IPS-18a (cell line): ENCODE data around the gene CDC73.
"Not testable (repeated sequence)": the region's sequence is repeated elsewhere in the genome, so short reads cannot be mapped to it uniquely, and the experiment has no call there.

Experiments
- H3K27ac ChIP-seq: one replicate; pipeline ENCODE4 v1.5.1; 2013; ENCODE audit warnings: low read length
- H3K27me3 ChIP-seq: one replicate; pipeline ENCODE4 v1.6.1; 2013; ENCODE audit warnings: mild to moderate bottlenecking, low read length; ENCODE audit not compliant: control insufficient read depth, insufficient read depth
- H3K36me3 ChIP-seq: one replicate; pipeline ENCODE4 v1.6.1; 2013; ENCODE audit warnings: low read depth, low read length; ENCODE audit not compliant: control insufficient read depth
- H3K4me1 ChIP-seq: one replicate; pipeline ENCODE4 v1.6.1; 2013; ENCODE audit warnings: low read depth, low read length; ENCODE audit not compliant: control insufficient read depth
- H3K4me3 ChIP-seq: one replicate; pipeline ENCODE4 v1.5.1; 2013; ENCODE audit warnings: low read length
- H3K9ac ChIP-seq: one replicate; pipeline ENCODE4 v1.6.1; 2013; ENCODE audit warnings: mild to moderate bottlenecking, low read length, moderate library complexity
- H3K9me3 ChIP-seq: one replicate; pipeline ENCODE4 v1.6.1; 2013; ENCODE audit warnings: low read depth, low read length; ENCODE audit not compliant: control insufficient read depth

The CDC73 gene

GRCh38 chr1:193115629-193116227 is 6.1 kb upstream of the CDC73 start:
- Histone ChIP-seq H3K27me3 (peaks cover 6% of the 10 kb centered on the region), H3K36me3 (no peaks in the 10 kb centered on the region), H3K9me3 (no peaks in the 10 kb centered on the region), H3K4me1 (peaks cover 13% of the 10 kb centered on the region), H3K4me3 (no peak overlapping the region), H3K27ac (no peak overlapping the region), H3K9ac (no peak overlapping the region)

- H3K27ac ChIP-seq, H3K9ac ChIP-seq, H3K4me3 ChIP-seq, H3K9me3 ChIP-seq, H3K36me3 ChIP-seq: not testable (repeated sequence)
- Histone ChIP-seq H3K27me3 (peaks cover 11% of the 10 kb centered on the region), H3K4me1 (peaks cover 18% of the 10 kb centered on the region)
Observed at GRCh38 chr1:193117167-193117566, 4.7 kb upstream of the CDC73 start.

- Histone ChIP-seq H3K4me3 (no peak overlapping the region), H3K27ac (no peak overlapping the region), H3K4me1 (peaks cover 16% of the 10 kb centered on the region), H3K9ac (no peak overlapping the region), H3K36me3 (no peaks in the 10 kb centered on the region), H3K27me3 (peaks cover 11% of the 10 kb centered on the region), H3K9me3 (no peaks in the 10 kb centered on the region)
Observed at GRCh38 chr1:193118194-193118593, 3.6 kb upstream of the CDC73 start.

GRCh38 chr1:193118803-193119730 is 2.8 kb upstream of the CDC73 start:
- no peaks in the 10 kb centered on the region for H3K9me3 ChIP-seq
- peaks cover 11% of the 10 kb centered on the region for H3K27me3 ChIP-seq
- H3K9ac ChIP-seq = no peak overlapping the region
- no peak overlapping the region for H3K27ac ChIP-seq
- H3K36me3 ChIP-seq = no peaks in the 10 kb centered on the region
- no peak overlapping the region for H3K4me3 ChIP-seq
- peaks cover 7% of the 10 kb centered on the region for H3K4me1 ChIP-seq

DNA sequence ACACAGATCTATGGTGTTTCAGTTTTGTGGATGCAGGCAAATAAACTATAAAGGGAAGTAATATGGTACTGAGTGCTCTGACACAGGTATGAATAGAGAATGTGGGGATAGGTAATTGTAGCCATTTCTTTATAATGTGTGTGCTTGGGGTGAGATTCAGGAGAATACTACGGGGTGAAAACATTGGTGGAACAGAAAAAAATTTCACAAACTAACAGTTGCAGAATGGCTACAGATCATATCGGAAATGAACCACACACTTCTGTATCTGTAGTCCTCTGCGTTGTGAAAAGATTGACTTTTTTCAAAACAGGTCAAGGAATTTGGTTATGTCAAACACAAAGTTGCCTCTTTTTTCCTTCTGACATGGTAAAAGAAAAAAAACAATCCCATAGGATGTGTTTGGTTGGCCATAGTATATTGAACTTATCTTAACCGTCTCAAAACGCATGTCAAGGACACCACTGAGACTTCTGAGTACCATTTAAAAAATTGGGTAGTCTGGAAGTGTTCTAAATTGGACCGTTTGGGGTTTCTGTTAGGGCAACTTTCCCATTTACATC is 1.1 kb upstream of the CDC73 start:
- peaks cover 11% of the 10 kb centered on the region for H3K27me3 ChIP-seq
- peaks cover 7% of the 10 kb centered on the region for H3K36me3 ChIP-seq
- peak overlapping the region; percentile 91 for H3K4me3 ChIP-seq
- H3K9ac ChIP-seq = no peak overlapping the region
- H3K4me1 ChIP-seq = peaks cover 6% of the 10 kb centered on the region
- no peak overlapping the region for H3K27ac ChIP-seq
- H3K9me3 ChIP-seq = no peaks in the 10 kb centered on the region

DNA sequence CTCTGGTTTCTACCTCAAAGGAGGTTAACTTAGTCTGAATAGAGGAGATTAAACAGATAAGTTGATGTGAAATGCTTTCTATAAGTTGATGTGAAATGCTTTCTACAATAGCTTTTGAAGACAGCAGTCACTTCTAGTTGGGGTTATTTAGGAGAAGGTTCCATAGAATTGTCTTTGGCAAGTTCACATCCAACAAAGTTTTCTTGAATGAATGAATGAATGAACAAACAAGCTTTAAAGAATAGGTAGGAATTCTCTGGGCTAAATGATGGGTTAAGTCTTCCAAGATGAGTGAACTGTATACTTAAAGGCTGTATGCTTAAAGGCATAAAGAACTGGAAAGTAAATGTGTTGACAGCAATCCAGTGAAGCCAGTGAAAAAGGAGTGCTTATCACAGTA is 1.9 kb downstream of the CDC73 start:
- H3K9ac ChIP-seq = no peak overlapping the region
- H3K27me3 ChIP-seq = peaks cover 11% of the 10 kb centered on the region
- peak overlapping the region; percentile 91 for H3K4me3 ChIP-seq
- H3K27ac ChIP-seq = no peak overlapping the region
- peaks cover 6% of the 10 kb centered on the region for H3K4me1 ChIP-seq
- H3K9me3 ChIP-seq = no peaks in the 10 kb centered on the region
- peaks cover 14% of the 10 kb centered on the region for H3K36me3 ChIP-seq

- Histone ChIP-seq H3K27ac (no peak overlapping the region), H3K4me1 (peaks cover 6% of the 10 kb centered on the region), H3K9ac (no peak overlapping the region), H3K4me3 (no peak overlapping the region), H3K27me3 (peaks cover 9% of the 10 kb centered on the region), H3K9me3 (no peaks in the 10 kb centered on the region), H3K36me3 (peaks cover 23% of the 10 kb centered on the region)
Observed at GRCh38 chr1:193125369-193125768, 3.5 kb downstream of the CDC73 start.

- Histone ChIP-seq H3K9ac (no peak overlapping the region), H3K4me3 (no peak overlapping the region), H3K27ac (no peak overlapping the region), H3K4me1 (no peaks in the 10 kb centered on the region), H3K9me3 (no peaks in the 10 kb centered on the region), H3K36me3 (peaks cover 50% of the 10 kb centered on the region), H3K27me3 (no peaks in the 10 kb centered on the region)
Observed at GRCh38 chr1:193131266-193131860, 9.5 kb downstream of the CDC73 start.

DNA sequence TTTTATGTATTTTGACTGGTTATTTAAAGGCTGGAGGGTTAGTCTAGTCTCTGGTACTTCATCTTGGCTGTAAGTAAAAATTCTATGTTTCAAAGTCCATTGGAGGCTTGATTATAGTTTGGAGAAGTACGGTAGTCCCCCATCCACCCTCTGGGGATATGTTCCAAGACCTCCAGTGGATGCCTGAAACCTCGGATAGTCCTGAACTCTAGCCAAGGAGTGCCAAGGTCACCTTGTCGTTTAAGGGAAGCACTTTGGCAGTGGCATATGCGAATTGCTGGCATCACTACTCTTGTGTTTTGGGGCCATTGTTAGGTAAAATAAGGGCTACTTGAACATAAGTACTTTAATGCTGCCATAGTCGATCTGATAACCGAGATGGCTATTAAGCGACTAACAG is 18.4 kb downstream of the CDC73 start:
- Histone ChIP-seq H3K9me3 (no peaks in the 10 kb centered on the region), H3K4me3 (no peak overlapping the region), H3K9ac (no peak overlapping the region), H3K27me3 (no peaks in the 10 kb centered on the region), H3K36me3 (peaks cover 65% of the 10 kb centered on the region), H3K4me1 (no peaks in the 10 kb centered on the region), H3K27ac (no peak overlapping the region)

GRCh38 chr1:193141804-193142203 is 20.0 kb downstream of the CDC73 start:
- H3K27ac ChIP-seq = peak overlapping the region; percentile 37
- H3K36me3 ChIP-seq = peaks cover 60% of the 10 kb centered on the region
- H3K9ac ChIP-seq = no peak overlapping the region
- H3K9me3 ChIP-seq = no peaks in the 10 kb centered on the region
- no peaks in the 10 kb centered on the region for H3K4me1 ChIP-seq
- no peaks in the 10 kb centered on the region for H3K27me3 ChIP-seq
- H3K4me3 ChIP-seq = no peak overlapping the region

GRCh38 chr1:193142409-193142808 is 20.6 kb downstream of the CDC73 start:
- Histone ChIP-seq H3K4me1 (no peaks in the 10 kb centered on the region), H3K27ac (no peak overlapping the region), H3K9me3 (no peaks in the 10 kb centered on the region), H3K9ac (no peak overlapping the region), H3K4me3 (no peak overlapping the region), H3K27me3 (no peaks in the 10 kb centered on the region), H3K36me3 (peaks cover 54% of the 10 kb centered on the region)
